GM23338 (cell line): ENCODE measurements around the gene DHRS12. TPM values are rescaled to one million over a fixed set of nuclear protein-coding genes. Genes with fewer than 3 reads are reported as not detected.

Source experiments
- polyA plus RNA-seq: library from polyadenylated mRNA; unstranded; fragments of >200 nt; fragmentation: Nextera tagmentation; extraction: Ambion mirVana; gene quantifications from 2 replicates; pipeline ENCODE4 v1.2.1, GENCODE V29; 2016
- total RNA-seq: library from RNA; depleted of rRNA; stranded (reverse); fragments of >200 nt; shearing (Covaris generic); gene quantifications from 2 replicates; pipeline ENCODE4 v1.2.3, GENCODE V29; 2014; rRNA removed

The DHRS12 gene
- total and polyA plus RNA-seq, 2 experiments from 2014 or later = 4.6 to 12.2 TPM

Other genes starting within 250 kb of the DHRS12 start
- gene WDFY2, start 219.7 kb downstream of the DHRS12 start, total RNA-seq = 24.0 and 31.3 TPM in 2 replicates
- 11.4 and 12.2 TPM in 2 replicates for gene WDFY2, start 219.7 kb downstream of the DHRS12 start, polyA plus RNA-seq
- gene TMEM272, start 41.0 kb upstream of the DHRS12 start, total RNA-seq = 0.35 and 0.76 TPM in 2 replicates
- gene TMEM272, start 41.0 kb upstream of the DHRS12 start, polyA plus RNA-seq = 0.05 and 0.11 TPM in 2 replicates
- gene CCDC70, start 57.8 kb upstream of the DHRS12 start, total RNA-seq = not detected in 2 replicates
- not detected in 2 replicates for gene CCDC70, start 57.8 kb upstream of the DHRS12 start, polyA plus RNA-seq
- 7.7 and 12.8 TPM in 2 replicates for gene ATP7B, start 207.3 kb upstream of the DHRS12 start, total RNA-seq
- 2.2 and 2.6 TPM in 2 replicates for gene ATP7B, start 207.3 kb upstream of the DHRS12 start, polyA plus RNA-seq
- 38.8 and 40.1 TPM in 2 replicates for gene ALG11, start 208.2 kb upstream of the DHRS12 start, total RNA-seq
- gene ALG11, start 208.2 kb upstream of the DHRS12 start, polyA plus RNA-seq = 31.4 and 36.9 TPM in 2 replicates
- gene UTP14C, start 220.5 kb upstream of the DHRS12 start, total RNA-seq = 22.9 and 25.9 TPM in 2 replicates
- gene UTP14C, start 220.5 kb upstream of the DHRS12 start, polyA plus RNA-seq = 9.1 and 11.4 TPM in 2 replicates